Measurements from ENCODE around the gene TBXT.
"Not testable (repeated sequence)": the region's sequence is repeated elsewhere in the genome, so short reads cannot be mapped to it uniquely, and the experiment has no call there.

TBXT gene

GRCh38 chr6:166194914-166195859, 27.5 kb upstream of the TBXT start:
- H3K27me3 ChIP-seq (ENCODE audit: control insufficient read depth, insufficient read depth, low read length): peaks cover 21% of the 10 kb centered on the region
- no peaks in the 10 kb centered on the region for H3K36me3 ChIP-seq (ENCODE audit: insufficient read depth, low read length)
- H3K4me2 ChIP-seq (ENCODE audit: low read length): no peak overlapping the region
- H3K4me3 ChIP-seq (ENCODE audit: low read length): no peak overlapping the region
- H3K9me3 ChIP-seq (replicated peaks; ENCODE audit: low read length): no peaks in the 10 kb centered on the region
- no peaks in the 10 kb centered on the region for H3K4me1 ChIP-seq (ENCODE audit: control insufficient read depth, insufficient read depth, low read length)
- H3K9ac ChIP-seq (ENCODE audit: low read depth, low read length): no peak overlapping the region

- Histone ChIP-seq H3K4me1 (ENCODE audit: control insufficient read depth, insufficient read depth, low read length) (no peaks in the 10 kb centered on the region), H3K36me3 (ENCODE audit: insufficient read depth, low read length) (no peaks in the 10 kb centered on the region), H3K9ac (ENCODE audit: low read depth, low read length) (no peak overlapping the region), H3K9me3 (replicated peaks; ENCODE audit: low read length) (no peaks in the 10 kb centered on the region), H3K27me3 (ENCODE audit: control insufficient read depth, insufficient read depth, low read length) (peaks cover 14% of the 10 kb centered on the region), H3K4me2 (ENCODE audit: low read length) (no peak overlapping the region), H3K4me3 (ENCODE audit: low read length) (no peak overlapping the region)
Measured at GRCh38 chr6:166192557-166192956, 24.9 kb upstream of the TBXT start.

- H3K9ac ChIP-seq (ENCODE audit: low read depth, low read length): no peak overlapping the region
Measured at GRCh38 chr6:166192136-166192535, 24.5 kb upstream of the TBXT start.

GRCh38 chr6:166179704-166180103, 12.1 kb upstream of the TBXT start:
- no peaks in the 10 kb centered on the region for H3K4me1 ChIP-seq (ENCODE audit: control insufficient read depth, insufficient read depth, low read length)
- H3K9me3 ChIP-seq (replicated peaks; ENCODE audit: low read length): no peaks in the 10 kb centered on the region
- no peaks in the 10 kb centered on the region for H3K36me3 ChIP-seq (ENCODE audit: insufficient read depth, low read length)
- no peak overlapping the region for H3K9ac ChIP-seq (ENCODE audit: low read depth, low read length)
- peaks cover 5% of the 10 kb centered on the region for H3K27me3 ChIP-seq (ENCODE audit: control insufficient read depth, insufficient read depth, low read length)
- H3K4me2 ChIP-seq (ENCODE audit: low read length): no peak overlapping the region
- no peak overlapping the region for H3K4me3 ChIP-seq (ENCODE audit: low read length)

More at GRCh38 chr6:166192136-166192535, 24.5 kb upstream of the TBXT start:
- Histone ChIP-seq H3K4me2 (ENCODE audit: low read length) (no peak overlapping the region), H3K9me3 (replicated peaks; ENCODE audit: low read length) (no peaks in the 10 kb centered on the region), H3K4me1 (ENCODE audit: control insufficient read depth, insufficient read depth, low read length) (no peaks in the 10 kb centered on the region), H3K36me3 (ENCODE audit: insufficient read depth, low read length) (no peaks in the 10 kb centered on the region), H3K27me3 (ENCODE audit: control insufficient read depth, insufficient read depth, low read length) (peaks cover 10% of the 10 kb centered on the region), H3K4me3 (ENCODE audit: low read length) (no peak overlapping the region)

- Histone ChIP-seq H3K9me3 (replicated peaks; ENCODE audit: low read length) (no peaks in the 10 kb centered on the region), H3K4me2 (ENCODE audit: low read length) (no peak overlapping the region), H3K9ac (ENCODE audit: low read depth, low read length) (no peak overlapping the region), H3K4me1 (ENCODE audit: control insufficient read depth, insufficient read depth, low read length) (no peaks in the 10 kb centered on the region), H3K27me3 (ENCODE audit: control insufficient read depth, insufficient read depth, low read length) (peaks cover 29% of the 10 kb centered on the region), H3K4me3 (ENCODE audit: low read length) (no peak overlapping the region), H3K36me3 (ENCODE audit: insufficient read depth, low read length) (no peaks in the 10 kb centered on the region)
Measured at GRCh38 chr6:166176106-166176505, 8.5 kb upstream of the TBXT start.

- not testable (repeated sequence) for H3K4me2 ChIP-seq (ENCODE audit: low read length); H3K9me3 ChIP-seq (replicated peaks; ENCODE audit: low read length); H3K36me3 ChIP-seq (ENCODE audit: insufficient read depth, low read length); H3K9ac ChIP-seq (ENCODE audit: low read depth, low read length); H3K4me3 ChIP-seq (ENCODE audit: low read length); H3K4me1 ChIP-seq (ENCODE audit: control insufficient read depth, insufficient read depth, low read length)
- peaks cover 34% of the 10 kb centered on the region for H3K27me3 ChIP-seq (ENCODE audit: control insufficient read depth, insufficient read depth, low read length)
Measured at GRCh38 chr6:166175093-166175492, 7.4 kb upstream of the TBXT start.

- H3K27me3 ChIP-seq (ENCODE audit: control insufficient read depth, insufficient read depth, low read length): peaks cover 44% of the 10 kb centered on the region
- H3K4me1 ChIP-seq (ENCODE audit: control insufficient read depth, insufficient read depth, low read length): no peaks in the 10 kb centered on the region
- H3K9ac ChIP-seq (ENCODE audit: low read depth, low read length): no peak overlapping the region
- no peaks in the 10 kb centered on the region for H3K9me3 ChIP-seq (replicated peaks; ENCODE audit: low read length)
- no peak overlapping the region for H3K4me2 ChIP-seq (ENCODE audit: low read length)
- no peaks in the 10 kb centered on the region for H3K36me3 ChIP-seq (ENCODE audit: insufficient read depth, low read length)
- no peak overlapping the region for H3K4me3 ChIP-seq (ENCODE audit: low read length)
Measured at GRCh38 chr6:166174031-166174430, 6.4 kb upstream of the TBXT start.

- Histone ChIP-seq H3K36me3 (ENCODE audit: insufficient read depth, low read length) (no peaks in the 10 kb centered on the region), H3K27me3 (ENCODE audit: control insufficient read depth, insufficient read depth, low read length) (peaks cover 50% of the 10 kb centered on the region), H3K9me3 (replicated peaks; ENCODE audit: low read length) (no peaks in the 10 kb centered on the region), H3K4me1 (ENCODE audit: control insufficient read depth, insufficient read depth, low read length) (peaks cover 4% of the 10 kb centered on the region), H3K4me3 (ENCODE audit: low read length) (no peak overlapping the region), H3K9ac (ENCODE audit: low read depth, low read length) (no peak overlapping the region), H3K4me2 (ENCODE audit: low read length) (no peak overlapping the region)
Measured at GRCh38 chr6:166173281-166173951, 5.8 kb upstream of the TBXT start.

- Histone ChIP-seq H3K4me1 (ENCODE audit: control insufficient read depth, insufficient read depth, low read length) (peaks cover 7% of the 10 kb centered on the region), H3K9ac (ENCODE audit: low read depth, low read length) (no peak overlapping the region), H3K9me3 (replicated peaks; ENCODE audit: low read length) (no peaks in the 10 kb centered on the region), H3K4me2 (ENCODE audit: low read length) (no peak overlapping the region), H3K36me3 (ENCODE audit: insufficient read depth, low read length) (no peaks in the 10 kb centered on the region), H3K27me3 (ENCODE audit: control insufficient read depth, insufficient read depth, low read length) (peaks cover 53% of the 10 kb centered on the region), H3K4me3 (ENCODE audit: low read length) (no peak overlapping the region)
Measured at GRCh38 chr6:166172546-166172945, 4.9 kb upstream of the TBXT start.

GRCh38 chr6:166169549-166170421, 2.1 kb upstream of the TBXT start:
- Histone ChIP-seq H3K9ac (ENCODE audit: low read depth, low read length) (no peak overlapping the region), H3K4me1 (ENCODE audit: control insufficient read depth, insufficient read depth, low read length) (peaks cover 7% of the 10 kb centered on the region), H3K9me3 (replicated peaks; ENCODE audit: low read length) (no peaks in the 10 kb centered on the region), H3K27me3 (ENCODE audit: control insufficient read depth, insufficient read depth, low read length) (peaks cover 80% of the 10 kb centered on the region), H3K36me3 (ENCODE audit: insufficient read depth, low read length) (no peaks in the 10 kb centered on the region), H3K4me3 (ENCODE audit: low read length) (no peak overlapping the region), H3K4me2 (ENCODE audit: low read length) (no peak overlapping the region)

Data from skeletal muscle satellite cell (primary cell).